Colonic mucosa (tissue), 4 donors: Measurements from ENCODE around the gene FRY. TPM values are rescaled to one million over a fixed set of nuclear protein-coding genes. Genes with fewer than 3 reads are reported as not detected.

Experiments used
- DNase-seq: peaks from one replicate; pipeline ENCODE4 v3.0.0-alpha.2; 2020
- H3K27ac ChIP-seq: fragments of 200-600 bp; one replicate; pipeline ENCODE4 v1.8.0; 2021
- H3K27me3 ChIP-seq: fragments of 200-600 bp; one replicate; pipeline ENCODE4 v1.8.0; 2021
- H3K36me3 ChIP-seq: fragments of 200-600 bp; one replicate; pipeline ENCODE4 v1.8.0; 2021
- H3K4me1 ChIP-seq: fragments of 200-600 bp; one replicate; pipeline ENCODE4 v1.8.0; 2021; ENCODE audit warnings: mild to moderate bottlenecking
- H3K4me3 ChIP-seq: fragments of 200-600 bp; one replicate; pipeline ENCODE4 v1.8.0; 2021
- H3K9ac ChIP-seq, 2 donors: one replicate each; pipeline ENCODE4 v1.7.0; 2013; ENCODE audit warnings: control low read depth in 2 of 2, low read depth in 2 of 2, low read length in 2 of 2
- H3K9me3 ChIP-seq: fragments of 200-600 bp; one replicate; pipeline ENCODE4 v1.8.0; 2021
- CTCF ChIP-seq: fragments of 200-600 bp; IDR thresholded peaks from one replicate; pipeline ENCODE4 v1.8.0; 2022; ENCODE audit warnings: antibody characterized with exemption, mild to moderate bottlenecking
- intact Hi-C: fragments of 100-400 bp; cut with DNase I; formaldehyde crosslinking; loops from one replicate; pipeline ENCODE4 v1.14.1; 2022
- total RNA-seq, 2 donors: library from RNA; stranded (reverse); fragmentation: NEBNext Ultra II Directional in 1 of 2; extraction: Animal tissue kit (Norgen Biotek cat#: 25700) in 1 of 2; gene quantifications; one replicate each; pipeline ENCODE4 v1.2.1, GENCODE V29; 2021
- donor health status: healthy.
- donor health status: DM: no; HTN: no; CAD: no.
- donor health status: DM: no; HTN: no; CAD: no.

Gene FRY
- total RNA-seq, 2 donors from 2014 or later = 7.0 to 19.9 TPM

GRCh38 chr13:32079587-32079986, 48.0 kb downstream of the FRY start:
- Histone ChIP-seq H3K4me3 (no peak overlapping the region), H3K27ac (no peak overlapping the region), H3K9me3 (no peaks in the 10 kb centered on the region), H3K9ac (no peak overlapping the region), H3K27me3 (no peaks in the 10 kb centered on the region), H3K36me3 (no peaks in the 10 kb centered on the region), H3K4me1 (no peaks in the 10 kb centered on the region)
- no peak for DNase-seq
- intact Hi-C loops = no loop called here
- no peak for TF ChIP-seq CTCF

- Histone ChIP-seq H3K36me3 (no peaks in the 10 kb centered on the region), H3K4me1 (no peaks in the 10 kb centered on the region), H3K27ac (no peak overlapping the region), H3K4me3 (no peak overlapping the region), H3K9me3 (no peaks in the 10 kb centered on the region), H3K27me3 (no peaks in the 10 kb centered on the region), H3K9ac (no peak overlapping the region)
- TF ChIP-seq CTCF = no peak
- intact Hi-C loops = no loop called here
- DNase-seq = no peak
Measured at GRCh38 chr13:32080328-32080744, 48.8 kb downstream of the FRY start.

- Histone ChIP-seq H3K36me3 (no peaks in the 10 kb centered on the region), H3K27ac (no peak overlapping the region), H3K27me3 (no peaks in the 10 kb centered on the region), H3K9me3 (no peaks in the 10 kb centered on the region), H3K4me3 (no peak overlapping the region), H3K9ac (no peak overlapping the region), H3K4me1 (no peaks in the 10 kb centered on the region)
- no peak for TF ChIP-seq CTCF
- DNase-seq = no peak
- intact Hi-C loops = no loop called here
Measured at GRCh38 chr13:32081591-32081990, 50.0 kb downstream of the FRY start.

- intact Hi-C loops = no loop called here
- Histone ChIP-seq H3K36me3 (no peaks in the 10 kb centered on the region), H3K9ac (no peak overlapping the region), H3K9me3 (no peaks in the 10 kb centered on the region), H3K27me3 (no peaks in the 10 kb centered on the region), H3K4me3 (no peak overlapping the region), H3K4me1 (no peaks in the 10 kb centered on the region), H3K27ac (no peak overlapping the region)
- DNase-seq = no peak
- no peak for TF ChIP-seq CTCF
Measured at GRCh38 chr13:32086366-32086765, 54.8 kb downstream of the FRY start.

- H3K4me1 ChIP-seq = no peaks in the 10 kb centered on the region
- no peaks in the 10 kb centered on the region for H3K36me3 ChIP-seq
- no peak overlapping the region for H3K27ac ChIP-seq
- no peak overlapping the region for H3K4me3 ChIP-seq
- no peak overlapping the region for H3K9ac ChIP-seq
- no peak for DNase-seq
- H3K9me3 ChIP-seq = no peaks in the 10 kb centered on the region
- H3K27me3 ChIP-seq = no peaks in the 10 kb centered on the region
- TF ChIP-seq CTCF = no peak
- intact Hi-C loops = no loop called here
Measured at GRCh38 chr13:32086791-32087441, 55.3 kb downstream of the FRY start.
